Smooth muscle cell (in vitro differentiated cells): Measurements from ENCODE around the gene ZNF57. TPM values are rescaled to one million over a fixed set of nuclear protein-coding genes. Genes with fewer than 3 reads are reported as not detected.
"Not testable (repeated sequence)": the region's sequence is repeated elsewhere in the genome, so short reads cannot be mapped to it uniquely, and the experiment has no call there.

Experiments
- DNase-seq: peaks from one replicate; lab custom pipeline; 2025; ENCODE audit not compliant: unreplicated experiment; lab: John Stamatoyannopoulos, UW
- H2AFZ ChIP-seq: fragments of 200-600 bp; sonication (generic); 2 replicates; pipeline ENCODE4 v1.6.0; 2016; ENCODE audit warnings: antibody characterized with exemption, low read depth, mild to moderate bottlenecking
- H3F3A ChIP-seq: fragments of 200-600 bp; sonication (generic); 2 replicates; pipeline ENCODE4 v1.6.0; 2017; ENCODE audit warnings: antibody characterized with exemption, low read depth
- H3K27ac ChIP-seq: fragments of 200-600 bp; sonication (generic); 2 replicates; pipeline ENCODE4 v1.5.1; 2016; ENCODE audit warnings: low read depth, mild to moderate bottlenecking
- H3K27me3 ChIP-seq: fragments of 200-600 bp; sonication (generic); 2 replicates; pipeline ENCODE4 v1.6.1; 2016; ENCODE audit warnings: low read depth, mild to moderate bottlenecking
- H3K36me3 ChIP-seq: fragments of 200-600 bp; sonication (generic); 2 replicates; pipeline ENCODE4 v1.5.1; 2016; ENCODE audit warnings: low read depth
- H3K4me1 ChIP-seq: fragments of 200-600 bp; sonication (generic); 2 replicates; pipeline ENCODE4 v1.5.1; 2016; ENCODE audit warnings: low read depth
- H3K4me2 ChIP-seq: fragments of 200-600 bp; sonication (generic); 2 replicates; pipeline ENCODE4 v1.6.0; 2016; ENCODE audit warnings: mild to moderate bottlenecking
- H3K4me3 ChIP-seq: fragments of 200-600 bp; sonication (generic); 2 replicates; pipeline ENCODE4 v1.5.1; 2016; ENCODE audit warnings: mild to moderate bottlenecking
- H3K79me2 ChIP-seq: fragments of 200-600 bp; sonication (generic); 2 replicates; pipeline ENCODE4 v1.6.0; 2016; ENCODE audit warnings: low read depth, mild to moderate bottlenecking
- H3K9ac ChIP-seq: fragments of 200-600 bp; sonication (generic); 2 replicates; pipeline ENCODE4 v1.6.0; 2016; ENCODE audit warnings: low read depth
- H3K9me3 ChIP-seq: fragments of 200-600 bp; sonication (generic); replicated peaks from 2 replicates; pipeline ENCODE4 v1.5.1; 2016; ENCODE audit warnings: low read depth
- H4K20me1 ChIP-seq: fragments of 200-600 bp; sonication (generic); 2 replicates; pipeline ENCODE4 v1.6.0; 2016; ENCODE audit warnings: low read depth
- CTCF ChIP-seq: fragments of 200-600 bp; sonication (generic); IDR thresholded peaks from 2 replicates; pipeline ENCODE4 v1.5.1; 2017; ENCODE audit warnings: borderline replicate concordance, mild to moderate bottlenecking, antibody characterized with exemption; ENCODE audit not compliant: insufficient read depth, poor library complexity, severe bottlenecking
- WGBS: methylation state at CpG from one replicate; pipeline ENCODE4 v1.1.7; 2016; ENCODE audit warnings: low lambda C conversion rate; 5-methylcytosine and 5-hydroxymethylcytosine counted together
- polyA plus RNA-seq: library from polyadenylated mRNA; unstranded; fragments of >200 nt; fragmentation: Nextera tagmentation; extraction: Ambion mirVana; gene quantifications from 2 replicates; pipeline ENCODE4 v1.2.1, GENCODE V29; 2016
- total RNA-seq: library from RNA; depleted of rRNA; stranded (reverse); fragments of >200 nt; gene quantifications from 2 replicates; pipeline ENCODE4 v1.2.3, GENCODE V29; 2014

The ZNF57 gene
- total and polyA plus RNA-seq, 2 experiments from 2014 or later = 0.40 to 1.2 TPM

- WGBS = 95% methylated on average over 10 of the region's 10 CpGs
- TF ChIP-seq CTCF = no peak
- H3K27ac ChIP-seq = no peak overlapping the region
- no peak overlapping the region for H3K4me2 ChIP-seq
- no peaks in the 10 kb centered on the region for H3K79me2 ChIP-seq
- no peak overlapping the region for H3K4me3 ChIP-seq
- H3K9me3 ChIP-seq = no peaks in the 10 kb centered on the region
- no peaks in the 10 kb centered on the region for H3K4me1 ChIP-seq
- no peak overlapping the region for H2AFZ ChIP-seq
- H3F3A ChIP-seq = no peaks in the 10 kb centered on the region
- no peaks in the 10 kb centered on the region for H4K20me1 ChIP-seq
- no peak overlapping the region for H3K9ac ChIP-seq
- no peak for DNase-seq
- H3K27me3 ChIP-seq = no peaks in the 10 kb centered on the region
- no peaks in the 10 kb centered on the region for H3K36me3 ChIP-seq
Observed at GRCh38 chr19:2869618-2870017, 31.1 kb upstream of the ZNF57 start.

GRCh38 chr19:2872175-2872574, 28.6 kb upstream of the ZNF57 start:
- DNase-seq, H3K27me3 ChIP-seq, H3K4me2 ChIP-seq, H2AFZ ChIP-seq, H3K4me1 ChIP-seq, H3K36me3 ChIP-seq, H3K27ac ChIP-seq, H3K9ac ChIP-seq, H3K79me2 ChIP-seq, H3K9me3 ChIP-seq, H3K4me3 ChIP-seq, H4K20me1 ChIP-seq, H3F3A ChIP-seq: not testable (repeated sequence)
- 32% methylated on average over 3 of the region's 11 CpGs for WGBS

- Histone ChIP-seq H3K27me3 (no peaks in the 10 kb centered on the region), H3K4me3 (no peak overlapping the region), H3K9me3 (no peaks in the 10 kb centered on the region), H3F3A (no peaks in the 10 kb centered on the region), H3K36me3 (no peaks in the 10 kb centered on the region), H3K4me1 (no peaks in the 10 kb centered on the region), H3K27ac (no peak overlapping the region), H2AFZ (no peak overlapping the region), H4K20me1 (no peaks in the 10 kb centered on the region), H3K4me2 (no peak overlapping the region), H3K79me2 (no peaks in the 10 kb centered on the region), H3K9ac (no peak overlapping the region)
- TF ChIP-seq CTCF = no peak
- no peak for DNase-seq
- WGBS = 90% methylated on average over 32 of the region's 32 CpGs
Observed at GRCh38 chr19:2877398-2878331, 23.1 kb upstream of the ZNF57 start.

GRCh38 chr19:2883686-2884439, 16.9 kb upstream of the ZNF57 start:
- no peaks in the 10 kb centered on the region for H3F3A ChIP-seq
- 90% methylated on average over 14 of the region's 14 CpGs for WGBS
- no peaks in the 10 kb centered on the region for H4K20me1 ChIP-seq
- H3K9ac ChIP-seq = no peak overlapping the region
- H3K79me2 ChIP-seq = no peaks in the 10 kb centered on the region
- no peaks in the 10 kb centered on the region for H3K36me3 ChIP-seq
- no peak for DNase-seq
- H3K4me3 ChIP-seq = no peak overlapping the region
- no peaks in the 10 kb centered on the region for H3K4me1 ChIP-seq
- H3K4me2 ChIP-seq = no peak overlapping the region
- no peaks in the 10 kb centered on the region for H3K9me3 ChIP-seq
- no peaks in the 10 kb centered on the region for H3K27me3 ChIP-seq
- H3K27ac ChIP-seq = no peak overlapping the region
- H2AFZ ChIP-seq = no peak overlapping the region
- TF ChIP-seq CTCF = no peak
